ENCODE measurements around the gene STRN4.
"Not testable (repeated sequence)": the region's sequence is repeated elsewhere in the genome, so short reads cannot be mapped to it uniquely, and the experiment has no call there.

The STRN4 gene

GRCh38 chr19:46717034-46717715, 29.1 kb downstream of the STRN4 start, which contains the start of gene PRKD2:
PRKD2 (minus strand) TSS chr19:46717114; CDS start chr19:46716370, 744 bp downstream.
- no peaks in the 10 kb centered on the region for H3K9me3 Mint-ChIP-seq
- H3K27me3 Mint-ChIP-seq = no peaks in the 10 kb centered on the region
- H3K4me1 Mint-ChIP-seq = peaks cover 78% of the 10 kb centered on the region
- ATAC-seq (peak; percentile 69), DNase-seq (peak; percentile 85 to 87)
- H3K27ac Mint-ChIP-seq = peak within 1 kb of the TSS; percentile 97 to 98
- H3K4me3 Mint-ChIP-seq = peak within 1 kb of the TSS; percentile 95 to 98

GRCh38 chr19:46716672-46717033, 29.6 kb downstream of the STRN4 start:
- Mint-ChIP-seq H3K4me1 (peaks cover 74% of the 10 kb centered on the region), H3K9me3 (no peaks in the 10 kb centered on the region), H3K4me3 (peak overlapping the region; percentile 95 to 98), H3K27me3 (no peaks in the 10 kb centered on the region), H3K27ac (peak overlapping the region; percentile 97 to 98)
- ATAC-seq = no peak
- no peak for DNase-seq

GRCh38 chr19:46715975-46716671, 30.1 kb downstream of the STRN4 start:
- no peak for ATAC-seq
- DNase-seq = no peak
- no peaks in the 10 kb centered on the region for H3K27me3 Mint-ChIP-seq
- peak overlapping the region; percentile 97 to 98 for H3K27ac Mint-ChIP-seq
- H3K9me3 Mint-ChIP-seq = no peaks in the 10 kb centered on the region
- peak overlapping the region; percentile 95 to 98 for H3K4me3 Mint-ChIP-seq
- peaks cover 69% of the 10 kb centered on the region for H3K4me1 Mint-ChIP-seq

GRCh38 chr19:46715620-46715974, 30.7 kb downstream of the STRN4 start:
- peak overlapping the region; percentile 95 to 98 for H3K4me3 Mint-ChIP-seq
- ATAC-seq = no peak
- no peak for DNase-seq
- H3K9me3 Mint-ChIP-seq = no peaks in the 10 kb centered on the region
- peak overlapping the region; percentile 97 to 98 for H3K27ac Mint-ChIP-seq
- H3K4me1 Mint-ChIP-seq = peaks cover 63% of the 10 kb centered on the region
- H3K27me3 Mint-ChIP-seq = no peaks in the 10 kb centered on the region

GRCh38 chr19:46714444-46715106, 31.7 kb downstream of the STRN4 start:
- Mint-ChIP-seq H3K27ac (peak overlapping the region; percentile 96 to 97), H3K27me3 (no peaks in the 10 kb centered on the region), H3K9me3 (no peaks in the 10 kb centered on the region), H3K4me1 (peaks cover 53% of the 10 kb centered on the region), H3K4me3 (peak overlapping the region; percentile 95 to 98)
- ATAC-seq (peak; percentile 56), DNase-seq (peak; percentile 59 to 75)

GRCh38 chr19:46713781-46714443, 32.3 kb downstream of the STRN4 start:
- Mint-ChIP-seq H3K9me3 (no peaks in the 10 kb centered on the region), H3K27ac (peak overlapping the region; percentile 96), H3K4me3 (peak overlapping the region; percentile 95 to 98), H3K4me1 (peaks cover 46% of the 10 kb centered on the region), H3K27me3 (no peaks in the 10 kb centered on the region)
- DNase-seq = peak; percentile 42 to 77
- peak; percentile 43 for ATAC-seq

GRCh38 chr19:46712768-46713338, 33.4 kb downstream of the STRN4 start:
- Mint-ChIP-seq H3K4me3 (peak overlapping the region in 1 of 2 donors; percentile 95), H3K4me1 (peaks cover 36% of the 10 kb centered on the region), H3K27ac (peak overlapping the region in 1 of 2 donors; percentile 74)
- not testable (repeated sequence) for ATAC-seq, H3K9me3 Mint-ChIP-seq, H3K27me3 Mint-ChIP-seq, DNase-seq

GRCh38 chr19:46710687-46711086, 35.6 kb downstream of the STRN4 start:
- no peak overlapping the region for H3K4me3 Mint-ChIP-seq

GRCh38 chr19:46704379-46705076, 41.7 kb downstream of the STRN4 start:
- no peak overlapping the region for H3K4me3 Mint-ChIP-seq
- H3K27me3 Mint-ChIP-seq = no peaks in the 10 kb centered on the region
- H3K4me1 Mint-ChIP-seq = peaks cover 18% of the 10 kb centered on the region
- peak; percentile 91 for ATAC-seq
- no peaks in the 10 kb centered on the region for H3K9me3 Mint-ChIP-seq
- DNase-seq = peak; percentile 79 to 84
- peak overlapping the region; percentile 21 to 48 for H3K27ac Mint-ChIP-seq

More at GRCh38 chr19:46710687-46711086, 35.6 kb downstream of the STRN4 start:
- Mint-ChIP-seq H3K9me3 (no peaks in the 10 kb centered on the region), H3K27me3 (no peaks in the 10 kb centered on the region), H3K27ac (no peak overlapping the region), H3K4me1 (peaks cover 27% of the 10 kb centered on the region)
- ATAC-seq (no peak), DNase-seq (no peak)

GRCh38 chr19:46700704-46701103, 45.5 kb downstream of the STRN4 start:
- no peak overlapping the region for H3K4me3 Mint-ChIP-seq
- H3K9me3 Mint-ChIP-seq = no peaks in the 10 kb centered on the region
- H3K27ac Mint-ChIP-seq = no peak overlapping the region
- no peak for DNase-seq
- peaks cover 18% of the 10 kb centered on the region for H3K4me1 Mint-ChIP-seq
- ATAC-seq = no peak
- H3K27me3 Mint-ChIP-seq = no peaks in the 10 kb centered on the region

- Mint-ChIP-seq H3K9me3 (no peaks in the 10 kb centered on the region), H3K4me3 (no peak overlapping the region), H3K27ac (peak overlapping the region in 1 of 2 donors; percentile 42), H3K27me3 (no peaks in the 10 kb centered on the region), H3K4me1 (no peaks in the 10 kb centered on the region)
- ATAC-seq = no peak
- DNase-seq = no peak
Observed at GRCh38 chr19:46698395-46699321, 47.6 kb downstream of the STRN4 start.

- ATAC-seq = peak; percentile 52
Observed at GRCh38 chr19:46697204-46697960, 48.9 kb downstream of the STRN4 start.

GRCh38 chr19:46696866-46697203, 49.4 kb downstream of the STRN4 start:
- no peak for ATAC-seq
- H3K27ac Mint-ChIP-seq = no peak overlapping the region
- H3K4me1 Mint-ChIP-seq = no peaks in the 10 kb centered on the region
- H3K27me3 Mint-ChIP-seq = no peaks in the 10 kb centered on the region
- DNase-seq = no peak
- H3K4me3 Mint-ChIP-seq = no peak overlapping the region
- H3K9me3 Mint-ChIP-seq = no peaks in the 10 kb centered on the region

More at GRCh38 chr19:46697204-46697960, 48.9 kb downstream of the STRN4 start:
- H3K9me3 Mint-ChIP-seq = no peaks in the 10 kb centered on the region
- no peak overlapping the region for H3K4me3 Mint-ChIP-seq
- no peak for DNase-seq
- no peaks in the 10 kb centered on the region for H3K27me3 Mint-ChIP-seq
- no peaks in the 10 kb centered on the region for H3K4me1 Mint-ChIP-seq
- peak overlapping the region in 1 of 2 donors; percentile 67 for H3K27ac Mint-ChIP-seq
